Lower leg skin (tissue), 4 donors: ENCODE data around the gene GPR39. TPM values are rescaled to one million over a fixed set of nuclear protein-coding genes. Genes with fewer than 3 reads are reported as not detected.

Source experiments
- DNase-seq, 2 donors: peaks; one replicate each; pipeline ENCODE4 v3.0.0-alpha.2; 2019; ENCODE audit warnings: low spot score in 2 of 2
- H3K4me3 ChIP-seq: fragments of 200-600 bp; sonication (generic); 2 replicates; pipeline ENCODE4 v1.5.1; 2017; ENCODE audit warnings: mild to moderate bottlenecking, low read depth; ENCODE audit not compliant: poor library complexity, severe bottlenecking
- POLR2A ChIP-seq, 2 donors: fragments of 450-650 bp; IDR thresholded peaks; one replicate each; pipeline ENCODE4 v1.6.1; 2016 to 2017; ENCODE audit warnings: antibody characterized with exemption in 2 of 2, mild to moderate bottlenecking in 1 of 2, moderate library complexity in 1 of 2
- WGBS, 2 donors: methylation state at CpG; one replicate each; pipeline ENCODE4 v1.1.5; 2018; 5-methylcytosine and 5-hydroxymethylcytosine counted together
- intact Hi-C: fragments of 100-400 bp; cut with DNase I; formaldehyde crosslinking; loops from one replicate; pipeline ENCODE4 v1.15.0; 2023; ENCODE audit warnings: low total_unique reads
- total RNA-seq, 4 donors: library from RNA; depleted of rRNA; stranded (reverse); fragments of >200 nt; gene quantifications; one replicate each; pipeline ENCODE4 v1.1.0, GENCODE V29; 2016
- TF ChIP-seq, protein P1 (sequence below), 3 donors: fragments of 450-650 bp; IDR thresholded peaks; one replicate each; pipeline ENCODE4 v1.5.1; 2016; ENCODE audit warnings: antibody characterized with exemption in 3 of 3, mild to moderate bottlenecking in 3 of 3, moderate library complexity in 2 of 3

The GPR39 gene
- 1 to 10 TPM in 3 of 4 donors, under 1 TPM in 1; 0.30 to 2.8 (median 2.0) TPM for total RNA-seq

- 45 to 46% methylated on average over 20 to 21 of the region's 23 CpGs for WGBS, 2 donors
- peak in 1 of 2 donors; percentile 26 for DNase-seq
- intact Hi-C loops: no loop called here
Observed at GRCh38 chr2:132416723-132417395, at the start of gene GPR39. Gene GPR39, plus strand, starts transcription at chr2:132416805.

GRCh38 chr2:132368191-132368590 is 48.4 kb upstream of the GPR39 start:
- WGBS, 2 donors: 32 to 37% methylated on average over 2 of the region's 2 CpGs
- DNase-seq: no peak
- no peak overlapping the region for H3K4me3 ChIP-seq
- intact Hi-C loops: no loop called here
- TF ChIP-seq, protein P1, sequence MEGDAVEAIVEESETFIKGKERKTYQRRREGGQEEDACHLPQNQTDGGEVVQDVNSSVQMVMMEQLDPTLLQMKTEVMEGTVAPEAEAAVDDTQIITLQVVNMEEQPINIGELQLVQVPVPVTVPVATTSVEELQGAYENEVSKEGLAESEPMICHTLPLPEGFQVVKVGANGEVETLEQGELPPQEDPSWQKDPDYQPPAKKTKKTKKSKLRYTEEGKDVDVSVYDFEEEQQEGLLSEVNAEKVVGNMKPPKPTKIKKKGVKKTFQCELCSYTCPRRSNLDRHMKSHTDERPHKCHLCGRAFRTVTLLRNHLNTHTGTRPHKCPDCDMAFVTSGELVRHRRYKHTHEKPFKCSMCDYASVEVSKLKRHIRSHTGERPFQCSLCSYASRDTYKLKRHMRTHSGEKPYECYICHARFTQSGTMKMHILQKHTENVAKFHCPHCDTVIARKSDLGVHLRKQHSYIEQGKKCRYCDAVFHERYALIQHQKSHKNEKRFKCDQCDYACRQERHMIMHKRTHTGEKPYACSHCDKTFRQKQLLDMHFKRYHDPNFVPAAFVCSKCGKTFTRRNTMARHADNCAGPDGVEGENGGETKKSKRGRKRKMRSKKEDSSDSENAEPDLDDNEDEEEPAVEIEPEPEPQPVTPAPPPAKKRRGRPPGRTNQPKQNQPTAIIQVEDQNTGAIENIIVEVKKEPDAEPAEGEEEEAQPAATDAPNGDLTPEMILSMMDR (IDR thresholded peaks at IDR 0.05): no peak
- no peak for TF ChIP-seq POLR2A (IDR thresholded peaks at IDR 0.05)

More at GRCh38 chr2:132416723-132417395, at the start of gene GPR39:
- peak within 1 kb of the TSS; percentile 28 for H3K4me3 ChIP-seq
- no peak for TF ChIP-seq POLR2A (IDR thresholded peaks at IDR 0.05)
- TF ChIP-seq, protein P1 (IDR thresholded peaks at IDR 0.05): no peak

DNA sequence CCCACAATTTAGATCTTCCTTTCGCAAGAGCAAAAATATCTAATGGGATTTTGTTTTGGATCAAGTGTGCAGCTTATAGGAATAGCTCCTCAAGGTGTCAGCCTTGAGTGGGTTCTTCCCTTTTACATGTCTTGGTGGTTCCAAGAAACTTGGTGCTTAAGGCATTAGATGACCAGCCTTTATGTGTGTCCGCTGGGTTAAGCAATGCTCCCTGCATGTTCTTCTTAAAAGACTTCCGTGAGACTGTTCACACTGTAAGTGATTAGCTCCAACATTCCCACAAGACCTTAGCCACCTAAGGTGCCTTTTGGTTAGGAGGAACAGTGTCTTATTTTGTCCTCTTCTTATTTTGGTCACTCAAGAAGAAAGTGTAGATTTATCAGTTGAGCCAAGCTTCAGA is 44.3 kb upstream of the GPR39 start:
- 93 to 95% methylated on average over 3 of the region's 3 CpGs for WGBS, 2 donors

GRCh38 chr2:132373391-132374135 is 43.0 kb upstream of the GPR39 start:
- TF ChIP-seq, protein P1 (IDR thresholded peaks at IDR 0.05): no peak
- no peak for TF ChIP-seq POLR2A (IDR thresholded peaks at IDR 0.05)
- intact Hi-C loops: no loop called here
- no peak overlapping the region for H3K4me3 ChIP-seq
- whole genome bisulfite sequencing, 2 donors: 60 to 75% methylated on average over 5 of the region's 5 CpGs
- DNase-seq: no peak

More for the DNA sequence above, 44.3 kb upstream of the GPR39 start:
- H3K4me3 ChIP-seq: no peak overlapping the region
- DNase-seq: no peak
- no peak for TF ChIP-seq POLR2A (IDR thresholded peaks at IDR 0.05)
- TF ChIP-seq, protein P1 (IDR thresholded peaks at IDR 0.05): no peak
- intact Hi-C loops: no loop called here

- no peak for TF ChIP-seq POLR2A (IDR thresholded peaks at IDR 0.05)
- TF ChIP-seq, protein P1 (IDR thresholded peaks at IDR 0.05): no peak
- H3K4me3 ChIP-seq: no peak overlapping the region
- intact Hi-C loops: no loop called here
- no peak for DNase-seq
Observed at GRCh38 chr2:132374151-132374550, 42.5 kb upstream of the GPR39 start.
